ENCODE results near the gene SMARCA4. TPM values are rescaled to one million over a fixed set of nuclear protein-coding genes. Genes with fewer than 3 reads are reported as not detected.
"Not testable (repeated sequence)": the region's sequence is repeated elsewhere in the genome, so short reads cannot be mapped to it uniquely, and the experiment has no call there.

The SMARCA4 gene
- total RNA-seq, 1 donor from 2014 or later: 274 TPM

GRCh38 chr19:11096210-11096841, 135.5 kb downstream of the SMARCA4 start:
- DNase-seq (ENCODE audit: low spot score in 2 of 2, unreplicated experiment in 2 of 2): no peak
- no peak overlapping the region for H3K4me3 Mint-ChIP-seq
- peaks cover 4% of the 10 kb centered on the region for H3K9me3 Mint-ChIP-seq
- peak overlapping the region; percentile 75 for H3K27ac Mint-ChIP-seq
- peaks cover 12% of the 10 kb centered on the region for H3K4me1 Mint-ChIP-seq
- no peak for TF ChIP-seq CTCF (IDR thresholded peaks at IDR 0.05; ENCODE audit: unreplicated experiment)
- peaks cover 33% of the 10 kb centered on the region for H3K36me3 Mint-ChIP-seq
- no peaks in the 10 kb centered on the region for H3K27me3 Mint-ChIP-seq (ENCODE audit: low read depth)

GRCh38 chr19:11097367-11097766, 136.5 kb downstream of the SMARCA4 start:
- not testable (repeated sequence) for DNase-seq (ENCODE audit: low spot score in 2 of 2, unreplicated experiment in 2 of 2); H3K4me1 Mint-ChIP-seq; H3K9me3 Mint-ChIP-seq; H3K27me3 Mint-ChIP-seq (ENCODE audit: low read depth); H3K4me3 Mint-ChIP-seq
- peaks cover 33% of the 10 kb centered on the region for H3K36me3 Mint-ChIP-seq
- H3K27ac Mint-ChIP-seq: peak overlapping the region; percentile 25

- Mint-ChIP-seq H3K9me3 (peaks cover 4% of the 10 kb centered on the region), H3K27ac (no peak overlapping the region), H3K4me3 (no peak overlapping the region), H3K36me3 (peaks cover 42% of the 10 kb centered on the region), H3K27me3 (ENCODE audit: low read depth) (no peaks in the 10 kb centered on the region), H3K4me1 (no peaks in the 10 kb centered on the region)
- no peak for TF ChIP-seq CTCF (IDR thresholded peaks at IDR 0.05; ENCODE audit: unreplicated experiment)
- DNase-seq (ENCODE audit: low spot score in 2 of 2, unreplicated experiment in 2 of 2): no peak
Measured at GRCh38 chr19:11098327-11098726, 137.5 kb downstream of the SMARCA4 start.

GRCh38 chr19:11098861-11099260, 138.0 kb downstream of the SMARCA4 start:
- Mint-ChIP-seq H3K4me3 (no peak overlapping the region), H3K4me1 (no peaks in the 10 kb centered on the region), H3K27me3 (ENCODE audit: low read depth) (no peaks in the 10 kb centered on the region), H3K9me3 (peaks cover 4% of the 10 kb centered on the region), H3K36me3 (peaks cover 42% of the 10 kb centered on the region), H3K27ac (no peak overlapping the region)
- no peak for DNase-seq (ENCODE audit: low spot score in 2 of 2, unreplicated experiment in 2 of 2)
- no peak for TF ChIP-seq CTCF (IDR thresholded peaks at IDR 0.05; ENCODE audit: unreplicated experiment)

- no peak for TF ChIP-seq CTCF (IDR thresholded peaks at IDR 0.05; ENCODE audit: unreplicated experiment)
- Mint-ChIP-seq H3K4me3 (no peak overlapping the region), H3K27me3 (ENCODE audit: low read depth) (no peaks in the 10 kb centered on the region), H3K27ac (peak overlapping the region; percentile 79), H3K36me3 (peaks cover 43% of the 10 kb centered on the region), H3K9me3 (peaks cover 4% of the 10 kb centered on the region), H3K4me1 (no peaks in the 10 kb centered on the region)
- DNase-seq (ENCODE audit: low spot score in 2 of 2, unreplicated experiment in 2 of 2): no peak
Measured at GRCh38 chr19:11100049-11100448, 139.2 kb downstream of the SMARCA4 start.

GRCh38 chr19:11101057-11101456, 140.2 kb downstream of the SMARCA4 start:
- H3K4me3 Mint-ChIP-seq: no peak overlapping the region
- H3K9me3 Mint-ChIP-seq: peaks cover 4% of the 10 kb centered on the region
- peaks cover 43% of the 10 kb centered on the region for H3K36me3 Mint-ChIP-seq
- H3K4me1 Mint-ChIP-seq: no peaks in the 10 kb centered on the region
- H3K27me3 Mint-ChIP-seq (ENCODE audit: low read depth): no peaks in the 10 kb centered on the region
- H3K27ac Mint-ChIP-seq: no peak overlapping the region
- DNase-seq (ENCODE audit: low spot score in 2 of 2, unreplicated experiment in 2 of 2): no peak
- TF ChIP-seq CTCF (IDR thresholded peaks at IDR 0.05; ENCODE audit: unreplicated experiment): no peak

Measured in mesothelial cell of epicardium (in vitro differentiated cells).